OCI-LY3 (cell line): ENCODE measurements around the gene SIK3.

ENCODE experiments used
- H2AFZ ChIP-seq: fragments of 200-600, 300-600 bp; shearing (Covaris generic); 2 replicates; pipeline ENCODE4 v1.6.0; 2014; ENCODE audit warnings: antibody characterized with exemption, low read depth, low read length
- H3K27ac ChIP-seq: fragments of 200-600, 300-600 bp; sonication (generic); 2 replicates; pipeline ENCODE4 v1.5.1; 2014; ENCODE audit warnings: mild to moderate bottlenecking, low read length, moderate library complexity, mixed read lengths
- H3K27me3 ChIP-seq: fragments of 200-600, 300-600 bp; sonication (generic); 2 replicates; pipeline ENCODE4 v1.6.1; 2014; ENCODE audit warnings: low read depth, low read length, mixed read lengths
- H3K36me3 ChIP-seq: fragments of 200-600, 300-600 bp; sonication (generic); replicated peaks from 2 replicates; pipeline ENCODE3; 2014; ENCODE audit warnings: low read depth, low read length, mixed read lengths
- H3K4me1 ChIP-seq: fragments of 300-600, 200-600 bp; sonication (generic); 2 replicates; pipeline ENCODE4 v1.6.1; 2014; ENCODE audit warnings: low read length, mixed read lengths
- H3K4me2 ChIP-seq: fragments of 200-600, 300-600 bp; sonication (generic); 2 replicates; pipeline ENCODE4 v1.6.1; 2014; ENCODE audit warnings: low read length, mixed read lengths
- H3K4me3 ChIP-seq: fragments of 300-600, 200-600 bp; sonication (generic); 2 replicates; pipeline ENCODE4 v1.5.1; 2014; ENCODE audit warnings: antibody characterized with exemption, mild to moderate bottlenecking, low read length, moderate library complexity
- H3K79me2 ChIP-seq: fragments of 300-600, 200-600 bp; shearing (Covaris generic); 2 replicates; pipeline ENCODE4 v1.6.1; 2014; ENCODE audit warnings: mild to moderate bottlenecking, low read length, mixed read lengths
- H3K9ac ChIP-seq: fragments of 300-600, 200-600 bp; shearing (Covaris generic); 2 replicates; pipeline ENCODE4 v1.6.0; 2014; ENCODE audit warnings: mild to moderate bottlenecking, low read length, moderate library complexity
- H3K9me3 ChIP-seq: fragments of 200-600, 300-600 bp; shearing (Covaris generic); 2 replicates; pipeline ENCODE4 v1.6.1; 2014; ENCODE audit warnings: low read length, mixed read lengths; ENCODE audit not compliant: insufficient read depth
- H4K20me1 ChIP-seq: fragments of 200-600, 300-600 bp; sonication (generic); 2 replicates; pipeline ENCODE4 v1.6.1; 2016; ENCODE audit warnings: low read length, mixed read lengths; ENCODE audit not compliant: insufficient read depth
- EZH2phosphoT487 ChIP-seq: fragments of 200-600 bp; shearing (Covaris generic); IDR thresholded peaks from 2 replicates; pipeline ENCODE4 v1.6.1; 2018; ENCODE audit warnings: antibody characterized with exemption, mixed run types, low read depth
- TF ChIP-seq, protein P1 (sequence below): fragments of 200-600, 300-600 bp; sonication (generic); IDR thresholded peaks from 2 replicates; pipeline ENCODE4 v1.5.1; 2014; ENCODE audit warnings: antibody characterized with exemption, low read length, low read depth

Gene SIK3

DNA sequence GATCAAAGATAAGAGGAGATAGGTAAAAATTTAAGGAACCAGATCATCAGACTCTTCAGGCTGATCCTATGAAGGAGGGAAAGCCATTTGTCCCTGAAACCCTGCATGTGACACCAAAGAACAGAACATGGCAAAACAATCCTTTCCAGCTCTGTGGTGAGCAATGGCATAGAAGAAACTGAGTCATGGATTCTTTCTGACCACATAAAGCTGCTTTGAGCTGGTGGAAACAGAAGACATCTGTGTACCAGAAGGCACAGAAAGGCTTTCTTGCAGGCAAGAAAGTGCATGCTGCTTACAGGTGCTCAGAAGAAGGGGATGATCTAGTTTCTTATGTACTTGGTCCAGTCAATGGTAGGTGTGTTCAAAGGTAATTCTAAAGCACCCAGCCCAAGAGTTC, 215.8 kb downstream of the SIK3 start:
- Histone ChIP-seq H3K9ac (no peak overlapping the region), H3K9me3 (no peaks in the 10 kb centered on the region)

DNA sequence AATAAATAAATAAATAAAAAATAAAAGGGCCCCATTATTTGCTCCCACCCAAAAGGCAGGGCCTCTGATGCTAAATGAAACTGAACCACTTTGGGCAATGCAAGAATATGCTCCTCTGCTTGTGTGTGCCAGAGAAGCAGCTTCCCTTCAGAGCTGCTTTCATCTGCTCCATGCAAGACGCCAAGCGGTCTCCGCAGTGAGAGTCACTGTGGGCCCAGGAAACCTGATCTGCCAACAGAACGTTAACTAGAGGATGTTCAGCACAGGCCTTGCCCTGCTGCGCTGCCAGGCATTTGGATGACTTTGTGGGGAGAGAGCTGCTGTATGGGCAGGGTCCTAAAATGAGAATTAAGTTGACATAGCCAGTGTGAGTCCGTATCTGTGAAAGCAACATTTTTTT, 217.1 kb downstream of the SIK3 start:
- H3K4me1 ChIP-seq: no peaks in the 10 kb centered on the region
- H4K20me1 ChIP-seq: no peaks in the 10 kb centered on the region
- no peaks in the 10 kb centered on the region for H3K79me2 ChIP-seq
- no peak overlapping the region for H2AFZ ChIP-seq
- H3K9me3 ChIP-seq: no peaks in the 10 kb centered on the region
- H3K4me3 ChIP-seq: no peak overlapping the region
- no peak overlapping the region for H3K9ac ChIP-seq
- no peaks in the 10 kb centered on the region for H3K36me3 ChIP-seq
- no peaks in the 10 kb centered on the region for H3K27me3 ChIP-seq
- H3K27ac ChIP-seq: no peak overlapping the region
- TF ChIP-seq, protein P1, sequence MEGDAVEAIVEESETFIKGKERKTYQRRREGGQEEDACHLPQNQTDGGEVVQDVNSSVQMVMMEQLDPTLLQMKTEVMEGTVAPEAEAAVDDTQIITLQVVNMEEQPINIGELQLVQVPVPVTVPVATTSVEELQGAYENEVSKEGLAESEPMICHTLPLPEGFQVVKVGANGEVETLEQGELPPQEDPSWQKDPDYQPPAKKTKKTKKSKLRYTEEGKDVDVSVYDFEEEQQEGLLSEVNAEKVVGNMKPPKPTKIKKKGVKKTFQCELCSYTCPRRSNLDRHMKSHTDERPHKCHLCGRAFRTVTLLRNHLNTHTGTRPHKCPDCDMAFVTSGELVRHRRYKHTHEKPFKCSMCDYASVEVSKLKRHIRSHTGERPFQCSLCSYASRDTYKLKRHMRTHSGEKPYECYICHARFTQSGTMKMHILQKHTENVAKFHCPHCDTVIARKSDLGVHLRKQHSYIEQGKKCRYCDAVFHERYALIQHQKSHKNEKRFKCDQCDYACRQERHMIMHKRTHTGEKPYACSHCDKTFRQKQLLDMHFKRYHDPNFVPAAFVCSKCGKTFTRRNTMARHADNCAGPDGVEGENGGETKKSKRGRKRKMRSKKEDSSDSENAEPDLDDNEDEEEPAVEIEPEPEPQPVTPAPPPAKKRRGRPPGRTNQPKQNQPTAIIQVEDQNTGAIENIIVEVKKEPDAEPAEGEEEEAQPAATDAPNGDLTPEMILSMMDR: no peak
- TF ChIP-seq EZH2phosphoT487: no peak
- H3K4me2 ChIP-seq: no peak overlapping the region

More for the DNA sequence above, 215.8 kb downstream of the SIK3 start:
- H4K20me1 ChIP-seq: no peaks in the 10 kb centered on the region
- no peak for TF ChIP-seq EZH2phosphoT487
- TF ChIP-seq, protein P1: no peak
- no peaks in the 10 kb centered on the region for H3K4me1 ChIP-seq
- no peak overlapping the region for H3K4me3 ChIP-seq
- no peak overlapping the region for H3K4me2 ChIP-seq
- H3K27me3 ChIP-seq: no peaks in the 10 kb centered on the region
- H3K27ac ChIP-seq: no peak overlapping the region
- no peak overlapping the region for H2AFZ ChIP-seq
- H3K79me2 ChIP-seq: no peaks in the 10 kb centered on the region
- H3K36me3 ChIP-seq: no peaks in the 10 kb centered on the region

DNA sequence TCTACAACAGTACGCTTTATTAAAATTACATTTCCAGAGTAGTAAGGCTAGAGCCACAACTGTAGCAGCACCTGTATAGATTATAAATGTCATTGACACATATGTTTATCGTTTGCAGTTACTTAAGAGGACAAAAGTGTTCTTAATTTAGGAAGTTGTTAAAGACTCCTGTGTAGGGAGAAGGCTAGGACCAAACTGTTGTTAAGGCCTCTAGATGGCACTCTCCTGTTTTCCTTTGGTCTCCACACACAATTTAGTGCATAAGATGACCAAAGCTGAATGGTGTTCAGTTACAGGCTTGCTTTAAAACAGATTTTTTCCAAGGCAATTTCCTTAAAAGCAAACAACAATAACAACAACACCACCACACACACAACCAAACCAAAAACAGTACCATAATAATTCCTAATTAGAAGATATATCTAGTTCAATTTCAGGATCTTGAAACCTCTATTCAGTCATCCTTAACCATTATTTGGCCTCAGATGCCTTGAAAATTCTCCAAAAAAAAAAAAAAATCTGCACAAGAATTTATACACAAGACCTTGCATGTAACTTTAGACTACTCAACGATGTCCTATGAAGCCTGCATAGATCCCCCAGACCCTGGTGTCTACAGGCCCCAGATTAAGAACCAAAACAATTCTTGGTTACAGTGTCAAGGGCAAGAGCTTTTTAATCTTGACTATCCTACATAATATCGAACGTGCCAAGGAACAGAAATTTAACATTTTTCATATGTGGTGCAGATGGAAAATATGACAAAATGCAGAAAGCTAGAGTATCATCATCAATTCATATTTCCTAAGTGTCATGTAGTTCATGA, 218.2 kb downstream of the SIK3 start:
- Histone ChIP-seq H3K4me1 (no peaks in the 10 kb centered on the region), H3K36me3 (peaks cover 1% of the 10 kb centered on the region), H4K20me1 (no peaks in the 10 kb centered on the region), H3K9me3 (no peaks in the 10 kb centered on the region), H3K79me2 (no peaks in the 10 kb centered on the region), H3K27ac (no peak overlapping the region), H2AFZ (no peak overlapping the region), H3K27me3 (no peaks in the 10 kb centered on the region), H3K4me2 (no peak overlapping the region), H3K9ac (no peak overlapping the region), H3K4me3 (no peak overlapping the region)
- TF ChIP-seq, protein P1: peak; percentile 87
- TF ChIP-seq EZH2phosphoT487: no peak

DNA sequence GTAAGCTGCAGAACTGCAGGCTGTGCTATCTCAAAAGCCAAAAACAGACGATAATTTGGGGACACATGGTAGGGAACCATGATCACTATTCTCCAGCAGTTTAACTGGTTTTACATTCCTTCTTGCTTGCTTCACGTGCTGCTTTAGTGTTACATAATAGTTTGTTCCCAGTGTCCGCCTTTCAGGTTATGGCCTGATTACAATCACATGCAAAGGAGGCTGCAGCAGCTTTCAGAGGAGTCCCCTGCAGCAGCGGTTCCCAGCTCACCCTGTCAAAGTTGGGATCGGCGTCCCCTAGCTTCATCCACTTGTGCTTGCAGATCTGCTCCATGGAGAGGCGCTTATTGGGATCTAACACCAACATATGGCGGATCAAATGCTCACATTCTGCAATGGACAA, 221.6 kb downstream of the SIK3 start:
- H3K4me1 ChIP-seq: no peaks in the 10 kb centered on the region

More for the DNA sequence above, 221.6 kb downstream of the SIK3 start:
- peaks cover 12% of the 10 kb centered on the region for H3K36me3 ChIP-seq
- H2AFZ ChIP-seq: no peak overlapping the region
- no peaks in the 10 kb centered on the region for H3K27me3 ChIP-seq
- H4K20me1 ChIP-seq: no peaks in the 10 kb centered on the region
- no peak overlapping the region for H3K27ac ChIP-seq
- H3K4me2 ChIP-seq: no peak overlapping the region
- H3K9me3 ChIP-seq: no peaks in the 10 kb centered on the region
- TF ChIP-seq, protein P1: no peak
- no peak for TF ChIP-seq EZH2phosphoT487
- H3K4me3 ChIP-seq: no peak overlapping the region
- no peaks in the 10 kb centered on the region for H3K79me2 ChIP-seq
- no peak overlapping the region for H3K9ac ChIP-seq
